C4-2B (cell line): ENCODE data around the gene TBC1D20.

Source experiments
- ZFX ChIP-seq: fragments of 450-650 bp; IDR thresholded peaks from 2 replicates; pipeline ENCODE4 v1.6.1; 2017
- TF ChIP-seq, protein P1 (sequence below): fragments of 450-650 bp; conservative IDR thresholded peaks from 2 replicates; pipeline ENCODE4 v1.5.1; 2017; ENCODE audit warnings: mild to moderate bottlenecking

DNA sequence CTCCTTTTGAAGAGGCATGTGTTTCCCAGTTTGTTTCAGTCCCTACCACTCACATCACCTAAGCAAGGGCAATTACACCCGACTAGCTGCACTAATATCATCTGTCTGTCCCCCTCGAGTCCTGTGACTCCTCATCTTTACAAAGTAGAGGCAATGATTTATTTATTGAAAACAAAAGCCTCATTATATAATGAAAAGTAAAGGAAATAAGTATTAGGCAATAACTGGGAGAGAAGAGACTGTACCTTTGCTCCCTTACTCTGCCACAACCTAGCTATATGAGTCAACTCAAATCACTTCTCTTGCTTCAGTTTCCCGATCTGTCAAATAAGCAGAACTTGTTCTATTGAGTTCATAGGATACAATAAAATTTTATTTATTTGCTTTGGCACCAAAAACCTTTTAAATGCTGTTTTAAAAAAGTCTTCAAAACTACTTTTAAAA lies 42.3 kb upstream of the TBC1D20 start:
- TF ChIP-seq, protein P1, sequence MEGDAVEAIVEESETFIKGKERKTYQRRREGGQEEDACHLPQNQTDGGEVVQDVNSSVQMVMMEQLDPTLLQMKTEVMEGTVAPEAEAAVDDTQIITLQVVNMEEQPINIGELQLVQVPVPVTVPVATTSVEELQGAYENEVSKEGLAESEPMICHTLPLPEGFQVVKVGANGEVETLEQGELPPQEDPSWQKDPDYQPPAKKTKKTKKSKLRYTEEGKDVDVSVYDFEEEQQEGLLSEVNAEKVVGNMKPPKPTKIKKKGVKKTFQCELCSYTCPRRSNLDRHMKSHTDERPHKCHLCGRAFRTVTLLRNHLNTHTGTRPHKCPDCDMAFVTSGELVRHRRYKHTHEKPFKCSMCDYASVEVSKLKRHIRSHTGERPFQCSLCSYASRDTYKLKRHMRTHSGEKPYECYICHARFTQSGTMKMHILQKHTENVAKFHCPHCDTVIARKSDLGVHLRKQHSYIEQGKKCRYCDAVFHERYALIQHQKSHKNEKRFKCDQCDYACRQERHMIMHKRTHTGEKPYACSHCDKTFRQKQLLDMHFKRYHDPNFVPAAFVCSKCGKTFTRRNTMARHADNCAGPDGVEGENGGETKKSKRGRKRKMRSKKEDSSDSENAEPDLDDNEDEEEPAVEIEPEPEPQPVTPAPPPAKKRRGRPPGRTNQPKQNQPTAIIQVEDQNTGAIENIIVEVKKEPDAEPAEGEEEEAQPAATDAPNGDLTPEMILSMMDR: no peak
- no peak for TF ChIP-seq ZFX
